ENCODE measurements around the gene NLGN3.

The NLGN3 gene

GRCh38 chrX:71216485-71216884 lies 71.8 kb downstream of the NLGN3 start:
- DNase-seq = peak; percentile 82 to 97

GRCh38 chrX:71217298-71217697 lies 72.7 kb downstream of the NLGN3 start:
- no peak for DNase-seq
